ENCODE measurements around the gene DPF3.

GRCh38 chr14:72680853-72681640 is 212.9 kb downstream of the DPF3 start:
- TF ChIP-seq CTCF (IDR thresholded peaks at IDR 0.05): no peak
- TF ChIP-seq EP300 (IDR thresholded peaks at IDR 0.05): no peak
- no peak for TF ChIP-seq POLR2A (IDR thresholded peaks at IDR 0.05)
